ACC112 (cell line): Measurements from ENCODE around the gene SHANK3.
A peak's percentile ranks its signal among the peaks of the same experiment; 100 is the strongest.
"Not testable (repeated sequence)": the region's sequence is repeated elsewhere in the genome, so short reads cannot be mapped to it uniquely, and the experiment has no call there.

Source experiments
- H2AFZ ChIP-seq: fragments of 200-600 bp; sonication (generic); one replicate; pipeline ENCODE4 v1.6.0; 2017; ENCODE audit warnings: antibody characterized with exemption, low read length; ENCODE audit not compliant: unreplicated experiment
- H3K27ac ChIP-seq: fragments of 200-600 bp; sonication (generic); 2 replicates; pipeline ENCODE4 v1.5.1; 2014; ENCODE audit warnings: low read depth, mild to moderate bottlenecking, antibody characterized with exemption, low read length, moderate library complexity
- H3K27me3 ChIP-seq: fragments of 200-600 bp; sonication (generic); 2 replicates; pipeline ENCODE4 v1.6.1; 2014; ENCODE audit warnings: mild to moderate bottlenecking, antibody characterized with exemption, low read length, moderate library complexity, mixed read lengths; ENCODE audit not compliant: insufficient read depth
- H3K36me3 ChIP-seq: fragments of 200-600 bp; sonication (generic); 2 replicates; pipeline ENCODE4 v1.6.1; 2016; ENCODE audit warnings: mild to moderate bottlenecking, antibody characterized with exemption, low read length, moderate library complexity, mixed read lengths; ENCODE audit not compliant: insufficient read depth
- H3K4me1 ChIP-seq: fragments of 200-600 bp; sonication (generic); one replicate; pipeline ENCODE4 v1.6.1; 2016; ENCODE audit warnings: low read length, mixed read lengths; ENCODE audit not compliant: insufficient read depth, unreplicated experiment, control insufficient read depth
- H3K4me3 ChIP-seq: fragments of 200-600 bp; sonication (generic); 2 replicates; pipeline ENCODE4 v1.5.1; 2014; ENCODE audit warnings: mild to moderate bottlenecking, low read depth, low read length
- H3K79me2 ChIP-seq: fragments of 200-600 bp; sonication (generic); one replicate; pipeline ENCODE4 v1.6.0; 2016; ENCODE audit warnings: low read length; ENCODE audit not compliant: control insufficient read depth, unreplicated experiment, insufficient read depth

Gene SHANK3

DNA sequence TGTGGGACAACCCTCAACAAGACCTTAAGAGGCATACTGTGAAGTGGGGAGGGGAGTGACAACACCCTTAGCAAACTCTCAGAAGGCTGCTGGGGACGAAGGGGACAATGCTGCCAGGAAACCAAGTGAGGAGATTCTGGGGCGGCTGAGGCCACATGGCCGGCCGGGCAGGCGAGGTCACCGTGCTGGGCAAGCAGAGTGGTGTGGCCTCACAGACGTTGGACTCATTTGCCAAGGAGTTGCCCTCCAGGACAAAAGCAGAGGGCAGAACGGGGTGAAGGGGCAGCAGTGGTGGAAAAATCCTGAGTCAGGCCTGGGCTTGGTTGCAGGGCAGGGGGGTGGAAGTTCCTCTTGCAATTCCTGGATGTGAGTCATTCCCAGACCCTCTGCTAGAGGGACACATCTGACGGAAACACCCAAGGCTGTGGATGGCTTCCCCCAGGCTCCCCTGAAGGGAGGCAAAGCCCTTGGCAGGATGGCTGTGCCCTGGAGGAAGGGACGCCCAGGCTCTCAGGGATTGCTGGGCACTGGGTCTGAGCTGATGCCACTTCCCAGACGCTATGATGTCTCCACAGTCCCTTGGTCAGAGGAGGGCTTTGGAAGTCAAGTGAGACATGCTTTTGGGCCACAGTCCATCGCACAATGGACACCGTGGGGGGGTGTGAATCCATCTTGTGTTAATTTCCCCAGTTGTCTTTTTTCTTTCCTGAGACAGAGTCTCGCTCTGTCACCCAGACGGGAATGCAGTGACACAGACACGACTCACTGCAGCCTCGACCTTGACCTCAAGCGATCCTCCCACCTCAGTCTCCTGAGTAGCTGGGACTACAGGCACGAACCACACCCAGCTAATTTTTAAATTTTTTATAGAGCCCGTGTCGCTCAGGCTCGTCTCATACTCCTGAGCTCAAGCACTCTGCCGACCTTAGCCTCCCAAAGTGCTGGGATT, 16.2 kb upstream of the SHANK3 start:
- H3K36me3 ChIP-seq = no peaks in the 10 kb centered on the region
- H3K27me3 ChIP-seq = no peaks in the 10 kb centered on the region
- H3K4me1 ChIP-seq = peaks cover 23% of the 10 kb centered on the region
- H3K27ac ChIP-seq = peak overlapping the region; percentile 87
- H3K4me3 ChIP-seq = no peak overlapping the region
- H3K79me2 ChIP-seq = no peaks in the 10 kb centered on the region
- peak overlapping the region; percentile 27 for H2AFZ ChIP-seq

DNA sequence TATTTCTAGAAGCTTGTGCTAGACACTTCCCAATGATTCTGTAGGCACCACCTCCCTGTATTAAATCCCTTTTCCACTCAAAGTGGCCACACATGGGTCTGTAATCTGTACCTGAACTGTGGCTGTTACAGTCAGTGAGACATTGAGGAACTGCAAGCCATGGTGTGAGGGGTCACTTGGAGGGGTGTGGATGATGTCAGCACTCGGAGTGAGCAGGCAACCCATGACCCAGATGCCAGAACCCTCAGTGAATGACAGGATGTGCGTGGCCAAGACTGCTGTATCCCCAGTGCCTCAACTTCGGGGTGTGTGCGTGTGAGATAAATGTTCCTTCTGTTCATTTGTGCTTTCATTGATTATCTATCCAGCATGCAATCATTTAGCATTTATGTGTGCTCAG, 14.7 kb upstream of the SHANK3 start:
- Histone ChIP-seq H3K79me2 (no peaks in the 10 kb centered on the region), H3K27ac (no peak overlapping the region), H3K36me3 (no peaks in the 10 kb centered on the region), H3K4me1 (peaks cover 23% of the 10 kb centered on the region), H2AFZ (no peak overlapping the region), H3K27me3 (no peaks in the 10 kb centered on the region), H3K4me3 (no peak overlapping the region)

DNA sequence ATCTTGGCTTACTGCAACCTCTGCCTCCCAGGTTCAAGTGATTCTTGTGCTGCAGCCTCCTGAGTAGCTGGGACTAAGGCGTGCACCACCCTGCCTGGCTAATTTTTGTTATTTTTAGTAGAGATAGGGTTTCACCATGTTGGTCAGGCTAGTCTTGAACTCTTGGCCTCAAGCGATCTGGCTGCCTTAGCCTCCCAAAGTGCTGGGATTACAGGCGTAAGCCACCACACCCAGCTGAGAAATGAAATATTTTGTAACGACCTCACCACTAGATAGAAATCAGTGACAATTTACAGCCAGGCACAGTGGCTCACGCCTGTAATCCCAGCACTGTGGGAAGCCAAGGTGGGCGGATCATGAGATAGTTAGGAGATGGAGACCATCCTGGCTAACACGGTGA, 12.9 kb upstream of the SHANK3 start:
- H3K4me3 ChIP-seq, H3K27me3 ChIP-seq, H3K79me2 ChIP-seq, H2AFZ ChIP-seq, H3K36me3 ChIP-seq, H3K27ac ChIP-seq: not testable (repeated sequence)
- H3K4me1 ChIP-seq = peaks cover 23% of the 10 kb centered on the region

GRCh38 chr22:50660306-50660705, 12.3 kb upstream of the SHANK3 start:
- Histone ChIP-seq H3K27me3 (no peaks in the 10 kb centered on the region), H3K27ac (no peak overlapping the region)

GRCh38 chr22:50665212-50665611, 7.4 kb upstream of the SHANK3 start:
- Histone ChIP-seq H3K27me3 (no peaks in the 10 kb centered on the region), H3K36me3 (no peaks in the 10 kb centered on the region), H3K79me2 (no peaks in the 10 kb centered on the region), H2AFZ (no peak overlapping the region), H3K27ac (no peak overlapping the region), H3K4me1 (no peaks in the 10 kb centered on the region), H3K4me3 (no peak overlapping the region)

More at GRCh38 chr22:50660306-50660705, 12.3 kb upstream of the SHANK3 start:
- Histone ChIP-seq H3K79me2 (no peaks in the 10 kb centered on the region), H3K4me1 (peaks cover 23% of the 10 kb centered on the region), H3K4me3 (no peak overlapping the region), H2AFZ (no peak overlapping the region), H3K36me3 (no peaks in the 10 kb centered on the region)

GRCh38 chr22:50665738-50666137, 6.9 kb upstream of the SHANK3 start:
- Histone ChIP-seq H3K27me3 (no peaks in the 10 kb centered on the region), H3K4me1 (no peaks in the 10 kb centered on the region), H3K79me2 (no peaks in the 10 kb centered on the region), H3K36me3 (no peaks in the 10 kb centered on the region), H3K4me3 (no peak overlapping the region), H3K27ac (no peak overlapping the region), H2AFZ (no peak overlapping the region)

GRCh38 chr22:50670513-50670912, 2.1 kb upstream of the SHANK3 start:
- Histone ChIP-seq H2AFZ (no peak overlapping the region), H3K27ac (no peak overlapping the region), H3K4me1 (no peaks in the 10 kb centered on the region), H3K36me3 (no peaks in the 10 kb centered on the region), H3K4me3 (no peak overlapping the region), H3K79me2 (no peaks in the 10 kb centered on the region), H3K27me3 (peaks cover 3% of the 10 kb centered on the region; the same call in 1 of the 2 replicates)

- no peaks in the 10 kb centered on the region for H3K79me2 ChIP-seq
- H3K4me1 ChIP-seq = no peaks in the 10 kb centered on the region
- H3K27me3 ChIP-seq = peaks cover 3% of the 10 kb centered on the region; the same call in 1 of the 2 replicates
- H3K27ac ChIP-seq = no peak overlapping the region
- no peak overlapping the region for H2AFZ ChIP-seq
- no peaks in the 10 kb centered on the region for H3K36me3 ChIP-seq
- no peak overlapping the region for H3K4me3 ChIP-seq
Observed at GRCh38 chr22:50670914-50671538, 1.6 kb upstream of the SHANK3 start.

GRCh38 chr22:50671641-50672040, 982 bp upstream of the SHANK3 start:
- H3K79me2 ChIP-seq = no peaks in the 10 kb centered on the region
- H3K4me1 ChIP-seq = no peaks in the 10 kb centered on the region
- no peak overlapping the region for H3K27ac ChIP-seq
- peaks cover 3% of the 10 kb centered on the region; the same call in 1 of the 2 replicates for H3K27me3 ChIP-seq
- H3K36me3 ChIP-seq = no peaks in the 10 kb centered on the region
- H3K4me3 ChIP-seq = no peak overlapping the region
- H2AFZ ChIP-seq = no peak overlapping the region

- Histone ChIP-seq H3K79me2 (no peaks in the 10 kb centered on the region), H3K36me3 (no peaks in the 10 kb centered on the region), H3K27ac (no peak overlapping the region), H2AFZ (no peak overlapping the region), H3K27me3 (peaks cover 3% of the 10 kb centered on the region; the same call in 1 of the 2 replicates), H3K4me1 (no peaks in the 10 kb centered on the region), H3K4me3 (no peak overlapping the region)
Observed at GRCh38 chr22:50672041-50672440, 582 bp upstream of the SHANK3 start.
